ENCODE data around the gene ELL.

GRCh38 chr19:18501351-18501750 is 20.5 kb downstream of the ELL start:
- no peak for TF ChIP-seq JUND (IDR thresholded peaks at IDR 0.05)
- TF ChIP-seq SRF (IDR thresholded peaks at IDR 0.05; ENCODE audit: low read depth) = no peak
- no peak for TF ChIP-seq CTCF (IDR thresholded peaks at IDR 0.05 in 2 of 3, conservative IDR thresholded peaks at IDR 0.05 in 1 of 3; ENCODE audit: borderline replicate concordance in 1 of 3, insufficient read depth in 1 of 3, low read depth in 2 of 3, low read length in 2 of 3)
- no peak for TF ChIP-seq POLR2AphosphoS5 (IDR thresholded peaks at IDR 0.05; ENCODE audit: low read depth, low read length)
- no peak for TF ChIP-seq TCF7L2 (IDR thresholded peaks at IDR 0.05; ENCODE audit: borderline replicate concordance, extremely low read depth, insufficient read depth, insufficient read length)
- TF ChIP-seq, protein P1, sequence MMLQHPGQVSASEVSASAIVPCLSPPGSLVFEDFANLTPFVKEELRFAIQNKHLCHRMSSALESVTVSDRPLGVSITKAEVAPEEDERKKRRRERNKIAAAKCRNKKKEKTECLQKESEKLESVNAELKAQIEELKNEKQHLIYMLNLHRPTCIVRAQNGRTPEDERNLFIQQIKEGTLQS (IDR thresholded peaks at IDR 0.05) = no peak
- no peak for TF ChIP-seq EZH2 (IDR thresholded peaks at IDR 0.05)
- TF ChIP-seq POLR2A (IDR thresholded peaks at IDR 0.05; ENCODE audit: borderline replicate concordance, extremely low read depth, insufficient read depth, insufficient read length) = no peak
- no peak for TF ChIP-seq CBX3 (IDR thresholded peaks at IDR 0.05; ENCODE audit: low read depth)
- TF ChIP-seq ZNF274 (IDR thresholded peaks at IDR 0.05; ENCODE audit: low read depth, low read length) = no peak
- TF ChIP-seq ZBTB33 (IDR thresholded peaks at IDR 0.05; ENCODE audit: extremely low read depth, insufficient replicate concordance, low read length) = no peak
- TF ChIP-seq CEBPB (IDR thresholded peaks at IDR 0.05; ENCODE audit: low read depth) = no peak
- TF ChIP-seq SIN3A (IDR thresholded peaks at IDR 0.05; ENCODE audit: low read depth) = no peak
- no peak for TF ChIP-seq ZFX (IDR thresholded peaks at IDR 0.05)
